WTC11 (cell line): Measurements from ENCODE around the gene SMAD9.

Experiments
- AFF4 ChIP-seq: sonication (generic); formaldehyde crosslinking; IDR thresholded peaks from 2 replicates; pipeline ENCODE4 v1.8.1; 2023; ENCODE audit warnings: mild to moderate bottlenecking, missing genetic modification reagents, borderline replicate concordance
- CREB1 ChIP-seq: sonication (generic); formaldehyde crosslinking; IDR thresholded peaks from 2 replicates; pipeline ENCODE4 v1.8.0; 2023; ENCODE audit warnings: mild to moderate bottlenecking, missing genetic modification reagents
- CREM ChIP-seq: sonication (generic); formaldehyde crosslinking; IDR thresholded peaks from 2 replicates; pipeline ENCODE4 v1.8.1; 2022; ENCODE audit warnings: mild to moderate bottlenecking, missing genetic modification reagents, moderate library complexity
- CTCF ChIP-seq: fragments of 200-600 bp; IDR thresholded peaks from 2 replicates; pipeline ENCODE4 v1.8.0; 2022; ENCODE audit warnings: antibody characterized with exemption
- E2F1 ChIP-seq: sonication (generic); formaldehyde crosslinking; IDR thresholded peaks from 2 replicates; pipeline ENCODE4 v1.8.0; 2022; ENCODE audit warnings: mild to moderate bottlenecking, missing genetic modification reagents
- ESRRA ChIP-seq: sonication (generic); formaldehyde crosslinking; IDR thresholded peaks from 2 replicates; pipeline ENCODE4 v1.8.1; 2022; ENCODE audit warnings: mild to moderate bottlenecking, missing genetic modification reagents, borderline replicate concordance
- FOXP1 ChIP-seq: sonication (generic); formaldehyde crosslinking; IDR thresholded peaks from 2 replicates; pipeline ENCODE4 v1.8.0; 2022; ENCODE audit warnings: missing genetic modification reagents, mild to moderate bottlenecking, moderate library complexity, borderline replicate concordance
- GTF2I ChIP-seq: fragments of 250-450 bp; sonication (Bioruptor Pico); conservative IDR thresholded peaks from 2 replicates; pipeline ENCODE4 v1.4.0; 2021; ENCODE audit warnings: mild to moderate bottlenecking
- KAT7 ChIP-seq: sonication (generic); formaldehyde crosslinking; IDR thresholded peaks from 2 replicates; pipeline ENCODE4 v1.8.1; 2023; ENCODE audit warnings: missing genetic modification reagents, mild to moderate bottlenecking, borderline replicate concordance
- NR1H2 ChIP-seq: sonication (generic); formaldehyde crosslinking; IDR thresholded peaks from 2 replicates; pipeline ENCODE4 v1.9.0; 2021; ENCODE audit warnings: mild to moderate bottlenecking, moderate library complexity, missing genetic modification reagents
- USF1 ChIP-seq: sonication (generic); formaldehyde crosslinking; IDR thresholded peaks from 2 replicates; pipeline ENCODE4 v1.8.0; 2022; ENCODE audit warnings: mild to moderate bottlenecking, missing genetic modification reagents
- ZNF121 ChIP-seq: sonication (generic); formaldehyde crosslinking; IDR thresholded peaks from 2 replicates; pipeline ENCODE4 v1.8.0; 2023; ENCODE audit warnings: missing genetic modification reagents
- TF ChIP-seq, protein P1 (sequence below): sonication (generic); formaldehyde crosslinking; IDR thresholded peaks from 2 replicates; pipeline ENCODE4 v1.8.1; 2022; ENCODE audit warnings: low read depth, missing genetic modification reagents, borderline replicate concordance
- TF ChIP-seq, protein P2 (sequence below): sonication (generic); formaldehyde crosslinking; IDR thresholded peaks from 2 replicates; pipeline ENCODE4 v1.8.1; 2023; ENCODE audit warnings: mild to moderate bottlenecking, missing genetic modification reagents, moderate library complexity

- TF ChIP-seq E2F1 (CRISPR knock-in tag) (no peak), USF1 (CRISPR knock-in tag) (no peak), CTCF (no peak), ESRRA (no peak), CREM (CRISPR knock-in tag) (no peak), CREB1 (CRISPR knock-in tag) (no peak), KAT7 (CRISPR knock-in tag) (no peak), NR1H2 (CRISPR knock-in tag) (no peak), AFF4 (CRISPR knock-in tag) (no peak), GTF2I (CRISPR knock-in tag) (no peak), FOXP1 (CRISPR knock-in tag) (no peak), ZNF121 (CRISPR knock-in tag) (no peak)
- TF ChIP-seq, protein P1, sequence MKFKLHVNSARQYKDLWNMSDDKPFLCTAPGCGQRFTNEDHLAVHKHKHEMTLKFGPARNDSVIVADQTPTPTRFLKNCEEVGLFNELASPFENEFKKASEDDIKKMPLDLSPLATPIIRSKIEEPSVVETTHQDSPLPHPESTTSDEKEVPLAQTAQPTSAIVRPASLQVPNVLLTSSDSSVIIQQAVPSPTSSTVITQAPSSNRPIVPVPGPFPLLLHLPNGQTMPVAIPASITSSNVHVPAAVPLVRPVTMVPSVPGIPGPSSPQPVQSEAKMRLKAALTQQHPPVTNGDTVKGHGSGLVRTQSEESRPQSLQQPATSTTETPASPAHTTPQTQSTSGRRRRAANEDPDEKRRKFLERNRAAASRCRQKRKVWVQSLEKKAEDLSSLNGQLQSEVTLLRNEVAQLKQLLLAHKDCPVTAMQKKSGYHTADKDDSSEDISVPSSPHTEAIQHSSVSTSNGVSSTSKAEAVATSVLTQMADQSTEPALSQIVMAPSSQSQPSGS (CRISPR knock-in tag): no peak
- TF ChIP-seq, protein P2, sequence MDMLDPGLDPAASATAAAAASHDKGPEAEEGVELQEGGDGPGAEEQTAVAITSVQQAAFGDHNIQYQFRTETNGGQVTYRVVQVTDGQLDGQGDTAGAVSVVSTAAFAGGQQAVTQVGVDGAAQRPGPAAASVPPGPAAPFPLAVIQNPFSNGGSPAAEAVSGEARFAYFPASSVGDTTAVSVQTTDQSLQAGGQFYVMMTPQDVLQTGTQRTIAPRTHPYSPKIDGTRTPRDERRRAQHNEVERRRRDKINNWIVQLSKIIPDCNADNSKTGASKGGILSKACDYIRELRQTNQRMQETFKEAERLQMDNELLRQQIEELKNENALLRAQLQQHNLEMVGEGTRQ (CRISPR knock-in tag): no peak
Observed at GRCh38 chr13:36880961-36881360, 39.1 kb downstream of the SMAD9 start.
